ENCODE results near the gene NPPC. TPM values are rescaled to one million over a fixed set of nuclear protein-coding genes. Genes with fewer than 3 reads are reported as not detected.

NPPC gene
- total RNA-seq, 2 donors from 2014 or later, result 0.82 to 1.1 TPM

DNA sequence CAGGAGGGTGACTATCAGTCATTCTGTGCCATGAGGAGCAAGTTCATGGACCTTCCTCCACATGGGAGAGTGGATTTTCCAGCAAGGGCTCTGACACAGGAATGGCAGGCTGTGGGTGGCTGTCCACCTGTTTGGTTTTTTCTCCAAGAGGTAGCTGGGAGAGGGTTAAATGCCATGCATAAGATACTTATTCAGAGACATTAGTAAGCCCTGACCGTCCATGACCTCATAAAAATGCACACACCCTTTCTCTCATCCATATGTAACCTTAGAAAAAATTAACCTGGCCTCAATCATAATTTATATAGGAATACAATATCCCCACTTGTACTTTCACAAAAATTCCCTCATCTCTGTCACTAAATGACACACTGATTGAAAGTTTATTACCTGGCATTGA is 51.3 kb downstream of the NPPC start:
- H3K27me3 ChIP-seq, result no peaks in the 10 kb centered on the region
- H3K4me3 ChIP-seq, result no peak overlapping the region
- H3K36me3 ChIP-seq, result no peaks in the 10 kb centered on the region

More for the DNA sequence above, 51.3 kb downstream of the NPPC start:
- no peak for TF ChIP-seq CTCF (IDR thresholded peaks at IDR 0.05)
- Histone ChIP-seq H3K4me1 (no peaks in the 10 kb centered on the region), H3K27ac (no peak overlapping the region), H3K9me3 (no peaks in the 10 kb centered on the region)
- DNase-seq (ENCODE audit: low spot score), result no peak

MicroRNAs within 50 kb of the gene (microRNA counts, 767-probe panel; counts per million panel counts)
- 0 to 31.0 counts per million in 2 donors for microRNA hsa-miR-1471

Small RNA genes within 50 kb of the gene (microRNA-seq; reads per million reads assigned to microRNA genes)
- 0 reads per million in 2 donors for gene MIR1471 (ENCODE audit: borderline number of aligned reads in 2 of 2, borderline replicate concordance in 1 of 2)

Other genes with a start within 250 kb of the NPPC start
- 100 to 1,000 TPM; 234 to 430 TPM for gene PTMA, start 217.9 kb downstream of the NPPC start, total RNA-seq
- gene PDE6D, start 145.1 kb downstream of the NPPC start, total RNA-seq, result 10 to 100 TPM; 17.5 to 20.3 TPM
- gene COPS7B, start 140.0 kb downstream of the NPPC start, total RNA-seq, result 10 to 100 TPM; 12.2 to 14.9 TPM
- 10 to 100 TPM; 19.6 to 22.1 TPM for gene DIS3L2, start 35.3 kb upstream of the NPPC start, total RNA-seq

All from right atrium auricular region (tissue), 2 donors.